NCI-H146 treated with DMSO at 0.1 percent for 48 hours (cell line): ENCODE measurements around the gene CTRB1.

Experiments used
- DNase-seq: peaks from one replicate; lab custom pipeline; 2025; ENCODE audit not compliant: unreplicated experiment; lab: John Stamatoyannopoulos, UW

Gene CTRB1

GRCh38 chr16:75225092-75225491 is 6.3 kb downstream of the CTRB1 start:
- no peak for DNase-seq

- DNase-seq = no peak
Measured at GRCh38 chr16:75225678-75226515, 7.1 kb downstream of the CTRB1 start.

- no peak for DNase-seq
Measured at GRCh38 chr16:75226550-75227360, 8.0 kb downstream of the CTRB1 start.

- DNase-seq = no peak
Measured at GRCh38 chr16:75227361-75228142, 8.8 kb downstream of the CTRB1 start.

GRCh38 chr16:75228143-75228976 is 9.6 kb downstream of the CTRB1 start:
- no peak for DNase-seq

- DNase-seq = no peak
Measured at GRCh38 chr16:75229172-75230031, 10.6 kb downstream of the CTRB1 start.

- DNase-seq = no peak
Measured at GRCh38 chr16:75230471-75231110, 11.8 kb downstream of the CTRB1 start.

- DNase-seq = no peak
Measured at GRCh38 chr16:75231570-75231969, 12.8 kb downstream of the CTRB1 start.

- DNase-seq = no peak
Measured at GRCh38 chr16:75233611-75233938, 14.8 kb downstream of the CTRB1 start.

- no peak for DNase-seq
Measured at GRCh38 chr16:75234856-75235696, 16.3 kb downstream of the CTRB1 start.

GRCh38 chr16:75235721-75236193 is 17.0 kb downstream of the CTRB1 start:
- DNase-seq = no peak

GRCh38 chr16:75236232-75236631 is 17.4 kb downstream of the CTRB1 start:
- no peak for DNase-seq

- DNase-seq = no peak
Measured at GRCh38 chr16:75236736-75237397, 18.1 kb downstream of the CTRB1 start.

- no peak for DNase-seq
Measured at GRCh38 chr16:75237398-75238131, 18.8 kb downstream of the CTRB1 start.

- DNase-seq = no peak
Measured at GRCh38 chr16:75238132-75238852, 19.5 kb downstream of the CTRB1 start.

GRCh38 chr16:75238853-75239541 is 20.2 kb downstream of the CTRB1 start:
- DNase-seq = no peak
